Measurements from ENCODE around the gene PI4KA.
"Not testable (repeated sequence)": the region's sequence is repeated elsewhere in the genome, so short reads cannot be mapped to it uniquely, and the experiment has no call there.

- TF ChIP-seq CTCF (IDR thresholded peaks at IDR 0.05 in 8 of 11, conservative IDR thresholded peaks at IDR 0.05 in 3 of 11); POLR2AphosphoS5 (IDR thresholded peaks at IDR 0.05); POLR2A (IDR thresholded peaks at IDR 0.05): not testable (repeated sequence)
These were observed 158.8 kb downstream of the PI4KA start for GRCh38 chr22:20699856-20700255.

Data from spleen (tissue), 7 donors.